A549 (cell line): ENCODE measurements around the gene CAT.

Source experiments
- POLR2A ChIP-seq: IDR thresholded peaks from 2 replicates; pipeline ENCODE4 v1.6.1; 2012; ENCODE audit warnings: mild to moderate bottlenecking, low read length
- TFCP2L1 ChIP-seq: fragments of 250-450 bp; sonication (Bioruptor Pico); IDR thresholded peaks from 2 replicates; pipeline ENCODE4 v1.5.0; 2021; ENCODE audit warnings: mild to moderate bottlenecking

DNA sequence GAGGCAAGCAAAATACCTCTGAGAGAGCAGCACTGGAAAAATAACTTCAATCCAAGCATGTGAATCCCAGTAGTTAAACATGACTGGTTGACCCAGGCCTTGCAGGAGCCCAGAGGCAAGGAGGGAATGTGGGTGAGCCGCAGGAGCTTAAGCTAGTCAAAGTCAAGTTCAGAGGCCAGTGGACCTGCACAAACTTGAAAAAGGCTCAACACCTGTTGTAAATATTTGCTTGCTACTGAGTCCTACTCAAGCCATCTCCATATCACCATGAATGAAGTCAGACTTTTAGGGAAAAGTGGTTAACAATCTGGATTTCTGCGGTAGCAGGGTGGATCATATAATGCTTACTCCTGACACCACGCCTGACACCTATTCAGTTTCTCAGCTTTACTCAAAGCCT is 4.8 kb upstream of the CAT start:
- no peak for TF ChIP-seq POLR2A
- TF ChIP-seq TFCP2L1 (CRISPR knock-in tag) = no peak
